ENCODE results near the gene PRADC1. TPM values are rescaled to one million over a fixed set of nuclear protein-coding genes. Genes with fewer than 3 reads are reported as not detected.

The PRADC1 gene
- total and polyA plus RNA-seq, 4 donors: 12.4 to 54.8 (median 20.9) TPM

DNA sequence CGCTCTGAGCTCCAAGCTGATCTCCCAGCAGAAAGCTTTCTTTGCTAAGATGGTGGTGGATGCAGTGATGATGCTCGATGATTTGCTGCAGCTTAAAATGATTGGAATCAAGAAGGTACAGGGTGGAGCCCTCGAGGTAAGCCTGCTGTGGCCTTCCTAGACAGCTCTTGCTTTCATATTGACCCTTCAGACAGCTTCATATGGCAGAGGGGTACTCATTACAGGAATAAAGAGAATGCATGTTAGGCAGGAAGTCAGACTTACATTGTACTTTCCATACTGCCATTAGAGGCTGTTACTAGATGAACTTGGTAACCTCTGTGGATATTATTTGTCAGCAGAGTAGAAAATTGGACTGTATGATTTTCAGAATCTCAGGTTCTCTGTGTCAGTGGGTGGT, 11.5 kb upstream of the PRADC1 start:
- WGBS, 2 donors: 93 to 98% methylated on average over 3 of the region's 3 CpGs
- Histone ChIP-seq H3K4me1 (ENCODE audit: control insufficient read depth in 1 of 2, insufficient read depth in 2 of 2, low read length in 2 of 2) (no peaks in the 10 kb centered on the region), H3K9me3 (ENCODE audit: control insufficient read depth, low read length) (no peaks in the 10 kb centered on the region), H3K27ac (ENCODE audit: low read depth in 1 of 2, low read length in 2 of 2) (no peak overlapping the region), H3K36me3 (ENCODE audit: control insufficient read depth in 1 of 2, insufficient read depth in 2 of 2, low read length in 1 of 2) (peaks cover 9 to 31% of the 10 kb centered on the region in 2 donors), H3K27me3 (ENCODE audit: control insufficient read depth in 1 of 2, insufficient read depth in 2 of 2, low read length in 1 of 2) (no peaks in the 10 kb centered on the region), H3K4me3 (ENCODE audit: low read length in 2 of 2) (no peak overlapping the region)
- no peak for ATAC-seq (ENCODE audit: low FRiP score)
- intact Hi-C loops (cut with DNase I): no loop called here
- DNase-seq: no peak

GRCh38 chr2:73243884-73244570, 11.0 kb upstream of the PRADC1 start:
- DNase-seq: peak in 1 of 2 donors; percentile 23
- Histone ChIP-seq H3K4me3 (ENCODE audit: low read length in 2 of 2) (no peak overlapping the region), H3K9me3 (ENCODE audit: control insufficient read depth, low read length) (no peaks in the 10 kb centered on the region), H3K36me3 (ENCODE audit: control insufficient read depth in 1 of 2, insufficient read depth in 2 of 2, low read length in 1 of 2) (peaks cover 5 to 30% of the 10 kb centered on the region in 2 donors), H3K4me1 (ENCODE audit: control insufficient read depth in 1 of 2, insufficient read depth in 2 of 2, low read length in 2 of 2) (no peaks in the 10 kb centered on the region), H3K27ac (ENCODE audit: low read depth in 1 of 2, low read length in 2 of 2) (no peak overlapping the region), H3K27me3 (ENCODE audit: control insufficient read depth in 1 of 2, insufficient read depth in 2 of 2, low read length in 1 of 2) (no peaks in the 10 kb centered on the region)
- intact Hi-C loops (cut with DNase I): no loop called here
- 42 to 50% methylated on average over 5 of the region's 5 CpGs for WGBS, 2 donors
- no peak for ATAC-seq (ENCODE audit: low FRiP score)

- DNase-seq (no peak), ATAC-seq (ENCODE audit: low FRiP score) (no peak)
- no peaks in the 10 kb centered on the region for H3K27me3 ChIP-seq (ENCODE audit: control insufficient read depth in 1 of 2, insufficient read depth in 2 of 2, low read length in 1 of 2)
- H3K4me1 ChIP-seq (ENCODE audit: control insufficient read depth in 1 of 2, insufficient read depth in 2 of 2, low read length in 2 of 2): no peaks in the 10 kb centered on the region
- intact Hi-C loops (cut with DNase I): no loop called here
- H3K27ac ChIP-seq (ENCODE audit: low read depth in 1 of 2, low read length in 2 of 2): no peak overlapping the region
- no peak overlapping the region for H3K4me3 ChIP-seq (ENCODE audit: low read length in 2 of 2)
- peaks cover 0 to 14% of the 10 kb centered on the region in 2 donors for H3K36me3 ChIP-seq (ENCODE audit: control insufficient read depth in 1 of 2, insufficient read depth in 2 of 2, low read length in 1 of 2)
- 26 to 34% methylated on average over 3 of the region's 3 CpGs for WGBS, 2 donors
- H3K9me3 ChIP-seq (ENCODE audit: control insufficient read depth, low read length): no peaks in the 10 kb centered on the region
Measured at GRCh38 chr2:73239776-73240175, 6.7 kb upstream of the PRADC1 start.

DNA sequence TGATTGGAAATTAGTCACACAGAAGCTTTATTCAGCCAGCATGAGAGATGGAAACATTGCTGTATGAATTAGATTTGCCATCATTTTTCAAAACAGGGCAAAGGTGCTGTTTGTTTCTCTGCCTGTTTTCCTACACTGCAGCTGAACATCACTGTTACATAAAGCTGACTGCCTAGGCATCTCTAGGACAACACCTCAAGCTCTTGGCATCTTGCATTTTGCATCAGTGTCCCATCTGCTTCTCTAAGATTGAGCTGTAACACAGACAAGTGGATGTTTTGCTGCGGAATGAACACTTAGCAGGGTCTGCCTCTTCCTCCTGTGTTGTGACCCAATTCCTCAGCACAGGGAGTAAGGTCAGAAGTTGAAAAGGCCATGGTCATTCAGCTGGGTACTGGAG, 5.9 kb upstream of the PRADC1 start:
- no peak overlapping the region for H3K4me3 ChIP-seq (ENCODE audit: low read length in 2 of 2)
- intact Hi-C loops (cut with DNase I): no loop called here
- H3K27me3 ChIP-seq (ENCODE audit: control insufficient read depth in 1 of 2, insufficient read depth in 2 of 2, low read length in 1 of 2): no peaks in the 10 kb centered on the region
- H3K36me3 ChIP-seq (ENCODE audit: control insufficient read depth in 1 of 2, insufficient read depth in 2 of 2, low read length in 1 of 2): peaks cover 0 to 8% of the 10 kb centered on the region in 2 donors
- ATAC-seq (ENCODE audit: low FRiP score) (no peak), DNase-seq (no peak)
- H3K27ac ChIP-seq (ENCODE audit: low read depth in 1 of 2, low read length in 2 of 2): no peak overlapping the region
- WGBS, 2 donors: 84 to 85% methylated on average over 1 of the region's 1 CpG
- H3K4me1 ChIP-seq (ENCODE audit: control insufficient read depth in 1 of 2, insufficient read depth in 2 of 2, low read length in 2 of 2): no peaks in the 10 kb centered on the region
- H3K9me3 ChIP-seq (ENCODE audit: control insufficient read depth, low read length): no peaks in the 10 kb centered on the region

- no peak for ATAC-seq (ENCODE audit: low FRiP score)
- Histone ChIP-seq H3K4me3 (ENCODE audit: low read length in 2 of 2) (no peak overlapping the region), H3K27ac (ENCODE audit: low read depth in 1 of 2, low read length in 2 of 2) (no peak overlapping the region), H3K36me3 (ENCODE audit: control insufficient read depth in 1 of 2, insufficient read depth in 2 of 2, low read length in 1 of 2) (peaks cover 0 to 5% of the 10 kb centered on the region in 2 donors), H3K4me1 (ENCODE audit: control insufficient read depth in 1 of 2, insufficient read depth in 2 of 2, low read length in 2 of 2) (no peaks in the 10 kb centered on the region), H3K27me3 (ENCODE audit: control insufficient read depth in 1 of 2, insufficient read depth in 2 of 2, low read length in 1 of 2) (no peaks in the 10 kb centered on the region), H3K9me3 (ENCODE audit: control insufficient read depth, low read length) (no peaks in the 10 kb centered on the region)
- no peak for DNase-seq
- 54 to 63% methylated on average over 3 of the region's 3 CpGs for WGBS, 2 donors
- intact Hi-C loops (cut with DNase I): no loop called here
Measured at GRCh38 chr2:73238149-73238548, 5.1 kb upstream of the PRADC1 start.

- no peak for DNase-seq
- Histone ChIP-seq H3K36me3 (ENCODE audit: control insufficient read depth in 1 of 2, insufficient read depth in 2 of 2, low read length in 1 of 2) (peaks cover 0 to 3% of the 10 kb centered on the region in 2 donors), H3K4me1 (ENCODE audit: control insufficient read depth in 1 of 2, insufficient read depth in 2 of 2, low read length in 2 of 2) (no peaks in the 10 kb centered on the region), H3K4me3 (ENCODE audit: low read length in 2 of 2) (no peak overlapping the region), H3K9me3 (ENCODE audit: control insufficient read depth, low read length) (no peaks in the 10 kb centered on the region), H3K27ac (ENCODE audit: low read depth in 1 of 2, low read length in 2 of 2) (no peak overlapping the region), H3K27me3 (ENCODE audit: control insufficient read depth in 1 of 2, insufficient read depth in 2 of 2, low read length in 1 of 2) (no peaks in the 10 kb centered on the region)
- 60 to 85% methylated on average over 1 of the region's 1 CpG for WGBS, 2 donors
- no peak for ATAC-seq (ENCODE audit: low FRiP score)
- intact Hi-C loops (cut with DNase I): no loop called here
Measured at GRCh38 chr2:73237168-73237567, 4.1 kb upstream of the PRADC1 start.

DNA sequence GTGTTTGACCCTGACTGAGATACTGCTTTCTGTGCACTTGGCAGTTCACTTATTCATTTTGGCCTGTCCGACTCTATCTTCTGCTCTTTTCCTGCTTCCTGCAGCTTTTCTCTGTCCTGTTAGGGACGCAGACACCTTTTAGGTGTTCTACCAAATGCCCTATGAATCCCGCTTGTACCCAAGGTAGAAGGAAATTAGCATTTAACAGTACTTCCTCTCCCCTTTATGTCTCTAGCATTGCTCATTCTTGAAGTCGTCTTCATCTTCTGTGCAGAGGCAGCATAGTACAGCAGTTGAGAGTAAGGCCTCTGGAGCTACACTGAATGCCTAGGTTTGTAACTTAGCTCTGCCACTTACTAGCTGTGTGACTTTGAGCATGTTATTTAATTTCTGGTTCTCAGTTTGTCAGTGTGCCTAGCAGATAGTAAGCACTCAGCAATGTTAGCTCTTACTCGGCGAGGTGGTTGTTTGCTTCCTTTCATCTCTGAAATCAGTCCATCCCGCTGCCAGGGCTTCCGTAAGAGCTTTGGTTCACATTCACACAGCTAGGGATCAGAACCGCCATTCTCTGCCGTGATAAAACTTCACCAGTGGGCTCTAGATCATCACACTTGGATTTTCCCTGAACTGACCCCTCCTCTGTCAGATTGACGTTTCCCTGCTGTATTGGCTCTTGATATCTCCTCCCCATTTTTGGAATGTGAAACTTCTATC, 2.4 kb upstream of the PRADC1 start:
- intact Hi-C loops (cut with DNase I): loop anchor here in 1 of 2 donors (2.0 kb wide), 1 partner anchor 59 kb away; no protein-coding TSS in a partner anchor
- no peak for DNase-seq
- H3K27me3 ChIP-seq (ENCODE audit: control insufficient read depth in 1 of 2, insufficient read depth in 2 of 2, low read length in 1 of 2): no peaks in the 10 kb centered on the region
- no peak for ATAC-seq (ENCODE audit: low FRiP score)
- H3K4me1 ChIP-seq (ENCODE audit: control insufficient read depth in 1 of 2, insufficient read depth in 2 of 2, low read length in 2 of 2): no peaks in the 10 kb centered on the region
- H3K4me3 ChIP-seq (ENCODE audit: low read length in 2 of 2): peak overlapping the region in 1 of 2 donors; percentile 53
- WGBS, 2 donors: 73% methylated on average over 11 of the region's 11 CpGs
- peaks cover 0 to 3% of the 10 kb centered on the region in 2 donors for H3K36me3 ChIP-seq (ENCODE audit: control insufficient read depth in 1 of 2, insufficient read depth in 2 of 2, low read length in 1 of 2)
- no peak overlapping the region for H3K27ac ChIP-seq (ENCODE audit: low read depth in 1 of 2, low read length in 2 of 2)
- no peaks in the 10 kb centered on the region for H3K9me3 ChIP-seq (ENCODE audit: control insufficient read depth, low read length)

DNA sequence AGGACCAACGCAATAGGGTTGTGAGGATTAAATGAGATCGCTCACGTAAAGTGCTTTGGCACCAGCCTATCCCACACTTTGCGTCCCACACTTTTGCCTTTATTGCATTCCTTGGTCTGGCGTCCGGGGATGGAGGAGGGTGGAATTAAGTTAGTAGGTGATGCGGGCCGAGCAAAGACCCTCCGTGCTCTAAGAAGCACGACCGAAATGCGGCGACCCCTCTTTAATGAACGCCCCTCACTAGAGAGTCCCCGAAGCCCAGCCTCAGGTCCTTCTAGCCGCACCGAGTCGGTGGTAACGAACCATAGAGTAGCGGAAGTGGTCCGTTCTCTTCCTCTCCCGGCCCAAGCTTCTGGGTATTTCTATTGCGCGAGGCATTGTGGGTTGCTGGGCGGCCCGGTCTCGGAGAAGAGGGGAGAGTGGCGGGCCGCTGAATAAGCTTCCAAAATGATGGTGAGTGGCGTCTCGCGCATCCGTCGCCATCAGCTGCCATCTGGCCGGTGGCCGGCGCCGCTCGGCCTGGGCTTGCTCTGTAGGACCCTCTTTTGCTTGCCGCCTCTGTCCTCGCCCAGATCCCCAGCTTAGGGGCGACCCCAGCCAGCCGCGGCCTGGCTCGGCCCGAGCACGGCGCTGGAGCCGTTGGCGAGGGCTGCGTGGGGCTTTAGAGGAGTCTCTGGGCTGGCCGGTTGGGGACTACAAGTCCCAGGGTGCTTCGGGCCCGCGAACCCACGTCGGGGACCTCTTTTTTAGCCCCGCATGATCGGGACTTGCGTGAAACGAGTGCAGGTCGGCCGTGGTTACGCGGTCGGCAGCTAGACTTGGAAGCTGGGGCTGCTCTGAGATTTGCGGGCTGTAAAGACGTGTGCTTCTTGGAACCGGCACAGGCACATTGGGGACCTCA, 1.1 kb upstream of the PRADC1 start, which contains the start of gene CCT7:
Gene CCT7, plus strand, starts transcription at position 377 of the 901 bp plus-strand sequence. Its CDS starts 71 bp downstream, at position 448.
- ATAC-seq (ENCODE audit: low FRiP score) (peak; percentile 94), DNase-seq (peak; percentile 93)
- H3K27ac ChIP-seq (ENCODE audit: low read depth in 1 of 2, low read length in 2 of 2): peak within 1 kb of the TSS; percentile 12 to 78
- no peaks in the 10 kb centered on the region for H3K4me1 ChIP-seq (ENCODE audit: control insufficient read depth in 1 of 2, insufficient read depth in 2 of 2, low read length in 2 of 2)
- intact Hi-C loops (cut with DNase I): loop anchor here (2.0 to 5.0 kb wide), 3 partner anchors 57 to 503 kb away; partner anchors contain the start of genes ALMS1 (in 1 of the 2) and TPRKB (in 1 of the 2)
- H3K9me3 ChIP-seq (ENCODE audit: control insufficient read depth, low read length): no peaks in the 10 kb centered on the region
- peak within 1 kb of the TSS; percentile 53 to 82 for H3K4me3 ChIP-seq (ENCODE audit: low read length in 2 of 2)
- WGBS, 2 donors: 0% methylated on average over 64 to 69 of the region's 69 CpGs
- H3K36me3 ChIP-seq (ENCODE audit: control insufficient read depth in 1 of 2, insufficient read depth in 2 of 2, low read length in 1 of 2): no peaks in the 10 kb centered on the region
- H3K27me3 ChIP-seq (ENCODE audit: control insufficient read depth in 1 of 2, insufficient read depth in 2 of 2, low read length in 1 of 2): no peaks in the 10 kb centered on the region

Measured in aorta (tissue), 5 donors.